Neural progenitor cell (in vitro differentiated cells): ENCODE results near the gene NLGN3. TPM values are rescaled to one million over a fixed set of nuclear protein-coding genes. Genes with fewer than 3 reads are reported as not detected.

Experiments
- DNase-seq: peaks from one replicate; pipeline ENCODE4 v3.0.0-alpha.2; 2016; ENCODE audit warnings: low spot score
- H2AFZ ChIP-seq: fragments of 200-600 bp; sonication (generic); replicated peaks from 2 replicates; pipeline ENCODE4 v1.6.1; 2016; ENCODE audit warnings: antibody characterized with exemption
- H3F3A ChIP-seq: fragments of 200-600 bp; sonication (generic); 2 replicates; pipeline ENCODE4 v1.6.1; 2016; ENCODE audit warnings: antibody characterized with exemption, low read depth
- H3K27ac ChIP-seq: fragments of 200-600 bp; sonication (generic); 2 replicates; pipeline ENCODE4 v1.5.1; 2016; ENCODE audit warnings: mild to moderate bottlenecking
- H3K27me3 ChIP-seq: fragments of 200-600 bp; sonication (generic); 2 replicates; pipeline ENCODE4 v1.6.1; 2016; ENCODE audit warnings: mild to moderate bottlenecking, moderate library complexity
- H3K36me3 ChIP-seq: fragments of 200-600 bp; sonication (generic); 2 replicates; pipeline ENCODE4 v1.5.1; 2016
- H3K4me1 ChIP-seq: fragments of 200-600 bp; sonication (generic); 2 replicates; pipeline ENCODE4 v1.6.1; 2016; ENCODE audit warnings: mixed run types
- H3K4me2 ChIP-seq: fragments of 200-600 bp; sonication (generic); 2 replicates; pipeline ENCODE4 v1.6.1; 2016
- H3K4me3 ChIP-seq: fragments of 200-600 bp; sonication (generic); 2 replicates; pipeline ENCODE4 v1.5.1; 2016
- H3K79me2 ChIP-seq: fragments of 200-600 bp; sonication (generic); 2 replicates; pipeline ENCODE4 v1.6.1; 2016; ENCODE audit warnings: low read depth
- H3K9ac ChIP-seq: fragments of 200-600 bp; sonication (generic); 2 replicates; pipeline ENCODE4 v1.6.1; 2016
- H3K9me3 ChIP-seq: fragments of 200-600 bp; sonication (generic); 2 replicates; pipeline ENCODE4 v1.5.1; 2016; ENCODE audit warnings: low read depth
- H4K20me1 ChIP-seq: fragments of 200-600 bp; sonication (generic); 2 replicates; pipeline ENCODE4 v1.6.1; 2016; ENCODE audit warnings: low read depth
- H3K27ac Mint-ChIP-seq: 3 replicates; pipeline ENCODE4 v1.8.0; 2021; ENCODE audit warnings: mixed read lengths
- H3K27me3 Mint-ChIP-seq: 2 replicates; pipeline ENCODE4 v1.8.0; 2022; ENCODE audit warnings: low read depth, mild to moderate bottlenecking, inconsistent platforms, moderate library complexity, mixed read lengths; ENCODE audit not compliant: insufficient read depth
- H3K36me3 Mint-ChIP-seq: 3 replicates; pipeline ENCODE4 v1.8.0; 2021; ENCODE audit warnings: mixed read lengths
- H3K4me1 Mint-ChIP-seq: 3 replicates; pipeline ENCODE4 v1.8.0; 2021; ENCODE audit warnings: mixed read lengths
- H3K4me3 Mint-ChIP-seq: 3 replicates; pipeline ENCODE4 v1.8.0; 2021; ENCODE audit warnings: mild to moderate bottlenecking, moderate library complexity, mixed read lengths
- H3K9me3 Mint-ChIP-seq: 3 replicates; pipeline ENCODE4 v1.8.0; 2020; ENCODE audit warnings: mixed read lengths
- EZH2 ChIP-seq: fragments of 200-600 bp; sonication (generic); IDR thresholded peaks from 2 replicates; pipeline ENCODE4 v1.6.1; 2017; ENCODE audit warnings: antibody characterized with exemption, mild to moderate bottlenecking, moderate library complexity
- EZH2phosphoT487 ChIP-seq: fragments of 200-600 bp; sonication (generic); IDR thresholded peaks from 2 replicates; pipeline ENCODE4 v1.6.1; 2017; ENCODE audit warnings: antibody characterized with exemption
- total RNA-seq: library from RNA; depleted of rRNA; stranded (reverse); fragments of >200 nt; gene quantifications from 2 replicates; pipeline ENCODE4 v1.2.3, GENCODE V29; 2015; ENCODE audit warnings: low replicate concordance
- TF ChIP-seq, protein P1 (sequence below): fragments of 200-600 bp; sonication (generic); IDR thresholded peaks from 2 replicates; pipeline ENCODE4 v1.5.1; 2017; ENCODE audit warnings: antibody characterized with exemption, mild to moderate bottlenecking

NLGN3 gene
- total RNA-seq, 1 donor from 2014 or later = 10.0 TPM

DNA sequence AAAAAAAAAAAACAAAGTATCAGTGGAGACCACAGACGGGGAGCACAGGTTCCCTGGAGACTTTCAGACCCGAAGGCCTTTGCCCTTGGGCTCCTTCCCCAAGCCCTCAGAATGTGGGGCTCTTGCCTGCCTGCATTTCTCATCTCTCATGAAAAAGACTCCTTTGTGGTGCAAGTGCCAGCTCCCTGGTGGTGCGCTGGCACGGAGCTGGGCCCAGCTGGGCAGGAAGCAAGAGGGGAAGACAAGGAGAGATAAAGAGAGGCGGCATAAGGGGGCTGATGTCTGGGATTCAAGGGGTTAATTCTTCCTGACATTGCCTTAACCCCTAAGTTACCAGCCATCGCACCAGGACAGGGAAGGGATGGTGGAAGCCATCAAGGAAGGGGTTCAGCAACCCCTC, 21.8 kb downstream of the NLGN3 start:
- Mint-ChIP-seq H3K27ac (no peak overlapping the region), H3K36me3 (peaks cover 36% of the 10 kb centered on the region), H3K9me3 (peaks cover 19% of the 10 kb centered on the region), H3K4me1 (peaks cover 30% of the 10 kb centered on the region), H3K4me3 (no peak overlapping the region), H3K27me3 (peaks cover 2% of the 10 kb centered on the region)
- Histone ChIP-seq H3K9ac (no peak overlapping the region), H3K4me1 (peaks cover 5% of the 10 kb centered on the region), H3K4me3 (no peak overlapping the region), H3F3A (no peaks in the 10 kb centered on the region), H3K9me3 (no peaks in the 10 kb centered on the region), H3K79me2 (no peaks in the 10 kb centered on the region), H2AFZ (no peak overlapping the region), H3K36me3 (no peaks in the 10 kb centered on the region), H4K20me1 (no peaks in the 10 kb centered on the region), H3K27me3 (no peaks in the 10 kb centered on the region), H3K4me2 (no peak overlapping the region), H3K27ac (no peak overlapping the region)
- DNase-seq = no peak
- TF ChIP-seq, protein P1, sequence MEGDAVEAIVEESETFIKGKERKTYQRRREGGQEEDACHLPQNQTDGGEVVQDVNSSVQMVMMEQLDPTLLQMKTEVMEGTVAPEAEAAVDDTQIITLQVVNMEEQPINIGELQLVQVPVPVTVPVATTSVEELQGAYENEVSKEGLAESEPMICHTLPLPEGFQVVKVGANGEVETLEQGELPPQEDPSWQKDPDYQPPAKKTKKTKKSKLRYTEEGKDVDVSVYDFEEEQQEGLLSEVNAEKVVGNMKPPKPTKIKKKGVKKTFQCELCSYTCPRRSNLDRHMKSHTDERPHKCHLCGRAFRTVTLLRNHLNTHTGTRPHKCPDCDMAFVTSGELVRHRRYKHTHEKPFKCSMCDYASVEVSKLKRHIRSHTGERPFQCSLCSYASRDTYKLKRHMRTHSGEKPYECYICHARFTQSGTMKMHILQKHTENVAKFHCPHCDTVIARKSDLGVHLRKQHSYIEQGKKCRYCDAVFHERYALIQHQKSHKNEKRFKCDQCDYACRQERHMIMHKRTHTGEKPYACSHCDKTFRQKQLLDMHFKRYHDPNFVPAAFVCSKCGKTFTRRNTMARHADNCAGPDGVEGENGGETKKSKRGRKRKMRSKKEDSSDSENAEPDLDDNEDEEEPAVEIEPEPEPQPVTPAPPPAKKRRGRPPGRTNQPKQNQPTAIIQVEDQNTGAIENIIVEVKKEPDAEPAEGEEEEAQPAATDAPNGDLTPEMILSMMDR = no peak

DNA sequence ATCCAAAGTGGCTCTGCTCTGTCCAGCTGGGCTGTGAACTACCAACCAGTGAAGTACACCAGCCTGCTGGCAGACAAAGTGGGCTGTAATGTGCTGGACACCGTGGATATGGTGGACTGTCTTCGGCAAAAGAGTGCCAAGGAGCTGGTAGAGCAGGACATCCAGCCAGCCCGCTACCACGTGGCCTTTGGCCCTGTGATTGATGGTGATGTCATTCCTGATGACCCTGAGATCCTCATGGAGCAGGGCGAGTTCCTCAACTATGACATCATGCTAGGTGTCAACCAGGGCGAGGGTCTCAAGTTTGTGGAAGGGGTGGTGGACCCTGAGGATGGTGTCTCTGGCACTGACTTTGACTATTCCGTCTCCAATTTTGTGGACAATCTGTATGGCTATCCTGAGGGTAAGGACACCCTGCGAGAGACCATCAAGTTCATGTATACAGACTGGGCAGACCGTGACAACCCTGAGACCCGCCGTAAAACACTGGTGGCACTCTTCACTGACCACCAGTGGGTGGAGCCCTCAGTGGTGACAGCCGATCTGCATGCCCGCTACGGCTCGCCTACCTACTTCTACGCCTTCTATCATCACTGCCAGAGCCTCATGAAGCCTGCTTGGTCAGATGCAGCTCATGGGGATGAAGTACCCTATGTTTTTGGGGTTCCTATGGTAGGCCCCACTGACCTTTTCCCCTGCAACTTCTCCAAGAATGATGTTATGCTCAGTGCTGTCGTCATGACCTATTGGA, 22.6 kb downstream of the NLGN3 start:
- no peak overlapping the region for H3K27ac ChIP-seq
- Mint-ChIP-seq H3K36me3 (peaks cover 40% of the 10 kb centered on the region), H3K9me3 (peaks cover 22% of the 10 kb centered on the region)

DNA sequence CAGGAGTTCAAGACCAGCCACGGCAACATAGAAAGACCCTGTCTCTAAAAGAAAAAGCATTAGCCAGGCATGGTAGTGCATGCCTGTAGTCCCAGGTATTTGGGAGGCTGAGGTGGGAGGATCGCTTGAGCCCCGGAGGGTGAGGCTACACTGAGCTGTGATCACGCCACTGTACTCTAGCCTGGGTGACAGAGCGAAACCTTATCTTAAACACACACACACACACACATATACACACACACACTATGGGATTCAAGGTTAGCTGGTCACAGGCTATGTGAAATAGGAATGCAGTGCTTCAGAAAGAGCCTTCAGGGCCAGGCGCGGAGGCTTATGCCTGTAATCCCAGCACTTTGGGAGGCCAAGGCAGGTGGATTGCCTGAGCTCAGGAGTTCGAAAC, 23.5 kb downstream of the NLGN3 start:
- Histone ChIP-seq H3K27ac (no peak overlapping the region), H3K9me3 (no peaks in the 10 kb centered on the region), H3K4me3 (no peak overlapping the region), H2AFZ (no peak overlapping the region), H4K20me1 (no peaks in the 10 kb centered on the region), H3K27me3 (no peaks in the 10 kb centered on the region), H3K36me3 (no peaks in the 10 kb centered on the region), H3K9ac (no peak overlapping the region), H3K4me2 (no peak overlapping the region), H3F3A (no peaks in the 10 kb centered on the region), H3K4me1 (peaks cover 5% of the 10 kb centered on the region), H3K79me2 (no peaks in the 10 kb centered on the region)
- Mint-ChIP-seq H3K4me3 (no peak overlapping the region), H3K4me1 (peaks cover 23% of the 10 kb centered on the region), H3K27ac (no peak overlapping the region), H3K36me3 (peaks cover 37% of the 10 kb centered on the region), H3K9me3 (peaks cover 26% of the 10 kb centered on the region), H3K27me3 (peaks cover 2% of the 10 kb centered on the region)
- no peak for DNase-seq
- TF ChIP-seq EZH2phosphoT487 (no peak), EZH2 (no peak)
- TF ChIP-seq, protein P1 = no peak

More for the DNA sequence above, 22.6 kb downstream of the NLGN3 start:
- no peak for DNase-seq
- Mint-ChIP-seq H3K4me1 (peaks cover 32% of the 10 kb centered on the region), H3K4me3 (no peak overlapping the region), H3K27ac (no peak overlapping the region), H3K27me3 (peaks cover 2% of the 10 kb centered on the region)
- Histone ChIP-seq H3K79me2 (no peaks in the 10 kb centered on the region), H3K36me3 (no peaks in the 10 kb centered on the region), H3K4me2 (no peak overlapping the region), H3F3A (no peaks in the 10 kb centered on the region), H3K9ac (no peak overlapping the region), H3K4me1 (peaks cover 5% of the 10 kb centered on the region), H4K20me1 (no peaks in the 10 kb centered on the region), H3K27me3 (no peaks in the 10 kb centered on the region), H2AFZ (no peak overlapping the region), H3K4me3 (no peak overlapping the region), H3K9me3 (no peaks in the 10 kb centered on the region)
- no peak for TF ChIP-seq EZH2
- TF ChIP-seq, protein P1 = no peak
- no peak for TF ChIP-seq EZH2phosphoT487
